Fibroblast of the aortic adventitia (primary cell): ENCODE measurements around the gene SLC36A1. TPM values are rescaled to one million over a fixed set of nuclear protein-coding genes. Genes with fewer than 3 reads are reported as not detected.

Experiments
- DNase-seq: peaks from one replicate; pipeline ENCODE4 v3.0.0-alpha.2; 2010; ENCODE audit warnings: low read depth
- H3K4me3 ChIP-seq: 2 replicates; pipeline ENCODE4 v1.5.1; 2011; ENCODE audit warnings: low read depth, mild to moderate bottlenecking, control low read depth, low read length, moderate library complexity
- CTCF ChIP-seq: IDR thresholded peaks from 2 replicates; pipeline ENCODE4 v1.5.1; 2011; ENCODE audit warnings: mild to moderate bottlenecking, low read length, control low read depth, inconsistent platforms; ENCODE audit not compliant: insufficient read depth
- small RNA-seq: library from RNA; depleted of rRNA; stranded (forward); fragments of <200 nt; gene quantifications from one replicate; pipeline ENCODE3, GENCODE V24; 2012
- total RNA-seq: library from RNA; depleted of rRNA; stranded (reverse); fragments of >200 nt; gene quantifications from 2 replicates; pipeline ENCODE4 v1.2.3, GENCODE V29; 2012; ENCODE audit warnings: low replicate concordance

The SLC36A1 gene
- total RNA-seq, 1 donor: 15.2 TPM

DNA sequence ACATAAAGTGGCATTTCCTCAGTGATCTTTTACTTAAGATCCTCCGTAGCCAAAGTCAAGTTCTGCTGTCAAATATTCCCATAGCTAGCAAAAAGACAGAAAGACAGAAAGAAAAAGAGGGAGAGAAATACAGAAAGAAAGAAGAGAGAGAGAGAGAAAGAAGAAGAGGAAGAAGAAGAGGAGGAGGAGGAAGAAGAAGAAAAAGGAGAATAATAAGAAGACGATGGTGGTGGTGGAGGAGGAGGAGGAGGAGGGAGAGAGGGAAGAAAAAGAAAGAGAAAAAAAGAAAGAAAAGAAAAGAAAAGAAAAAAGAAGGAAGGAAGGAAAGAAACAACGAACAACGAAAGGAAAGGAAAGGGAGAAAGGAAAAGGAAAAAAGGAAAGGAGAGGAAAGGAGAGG lies 89.6 kb downstream of the SLC36A1 start:
- DNase-seq: no peak
- TF ChIP-seq CTCF: no peak

GRCh38 chr5:151541571-151541970 lies 94.2 kb downstream of the SLC36A1 start:
- H3K4me3 ChIP-seq: no peak overlapping the region
- TF ChIP-seq CTCF: no peak
- DNase-seq: no peak

More for the DNA sequence above, 89.6 kb downstream of the SLC36A1 start:
- no peak overlapping the region for H3K4me3 ChIP-seq

Small RNA genes within 50 kb of the gene (small RNA-seq; reads per million reads assigned to genes)
- gene MIR6499 (not detected), gene RNA5SP197 (not detected)

Other genes with a start within 250 kb of the SLC36A1 start
- gene CCDC69, start 223.5 kb upstream of the SLC36A1 start, total RNA-seq: 1.5 and 2.8 TPM in 2 replicates
- gene GM2A, start 194.4 kb upstream of the SLC36A1 start, total RNA-seq: 26.2 and 42.6 TPM in 2 replicates
- gene SLC36A3, start 143.8 kb upstream of the SLC36A1 start, total RNA-seq: not detected in 2 replicates
- not detected in 2 replicates for gene SLC36A2, start 100.0 kb upstream of the SLC36A1 start, total RNA-seq
- 0.08 TPM in 1 of 2 replicates, not detected in the other for gene FAT2, start 143.7 kb downstream of the SLC36A1 start, total RNA-seq
- 1,011 and 5,653 TPM in 2 replicates for gene SPARC, start 239.3 kb downstream of the SLC36A1 start, total RNA-seq